Left lung (tissue), 10 donors: Measurements from ENCODE around the gene PLPP4. TPM values are rescaled to one million over a fixed set of nuclear protein-coding genes. Genes with fewer than 3 reads are reported as not detected.
A peak's percentile ranks its signal among the peaks of the same experiment; 100 is the strongest.

Experiments used
- ATAC-seq: fragments of 200-7000 bp; cut with Tn5 transposase; one replicate; pipeline ENCODE4 v1.9.1; 2020; ENCODE audit warnings: moderate library complexity
- DNase-seq, 4 donors: peaks; one replicate each; pipeline ENCODE4 v3.0.0-alpha.2; 2013 to 2020
- H3K27ac ChIP-seq, 2 donors: fragments of 200-600 bp; sonication (generic) in 1 of 2; one replicate each; pipeline versions ENCODE4 v1.5.0 to v1.8.0; 2020 to 2021
- H3K27me3 ChIP-seq, 2 donors: fragments of 200-600 bp; sonication (generic) in 1 of 2; one replicate each; pipeline versions ENCODE4 v1.5.0 to v1.8.0; 2020 to 2021
- H3K36me3 ChIP-seq, 2 donors: fragments of 200-600 bp; sonication (generic) in 1 of 2; one replicate each; pipeline versions ENCODE4 v1.5.0 to v1.8.0; 2020 to 2021
- H3K4me1 ChIP-seq, 2 donors: fragments of 200-600 bp; one replicate each; pipeline ENCODE4 v1.8.0; 2021
- H3K4me3 ChIP-seq, 2 donors: fragments of 200-600 bp; sonication (generic) in 1 of 2; one replicate each; pipeline versions ENCODE4 v1.5.0 to v1.8.0; 2020 to 2021; ENCODE audit warnings: mild to moderate bottlenecking in 1 of 2
- H3K9me3 ChIP-seq, 2 donors: fragments of 200-600 bp; sonication (generic) in 1 of 2; one replicate each; pipeline versions ENCODE4 v1.5.0 to v1.8.0; 2020 to 2021
- intact Hi-C, 2 donors: fragments of 100-400 bp; cut with DNase I; formaldehyde crosslinking; loops; one replicate each; pipeline versions ENCODE4 v1.11.2 to v1.14.2; 2022
- polyA plus RNA-seq, 6 donors: library from polyadenylated mRNA; unstranded; fragments of 120-200 nt; gene quantifications; one replicate each; pipeline ENCODE4 v1.2.1, GENCODE V29; 2013; ENCODE audit not compliant: insufficient read length in 6 of 6
- total RNA-seq, 2 donors: library from RNA; stranded (reverse); fragmentation: NEBNext Ultra II Directional; extraction: Animal tissue kit (Norgen Biotek cat#: 25700); gene quantifications; one replicate each; pipeline ENCODE4 v1.2.1, GENCODE V29; 2021
- TF ChIP-seq, protein P1 (sequence below), 2 donors: fragments of 200-600 bp; sonication (generic) in 1 of 2; IDR thresholded peaks; one replicate each; pipeline versions ENCODE4 v1.5.0 to v1.8.0; 2021; ENCODE audit warnings: antibody characterized with exemption in 2 of 2
- donor health status: DM: no; HTN: yes; CAD: no.
- donor health status: DM: no; HTN: no; CAD: no.

PLPP4 gene
- total and polyA plus RNA-seq, 8 donors: 0.11 to 0.67 TPM; not detected in 6

DNA sequence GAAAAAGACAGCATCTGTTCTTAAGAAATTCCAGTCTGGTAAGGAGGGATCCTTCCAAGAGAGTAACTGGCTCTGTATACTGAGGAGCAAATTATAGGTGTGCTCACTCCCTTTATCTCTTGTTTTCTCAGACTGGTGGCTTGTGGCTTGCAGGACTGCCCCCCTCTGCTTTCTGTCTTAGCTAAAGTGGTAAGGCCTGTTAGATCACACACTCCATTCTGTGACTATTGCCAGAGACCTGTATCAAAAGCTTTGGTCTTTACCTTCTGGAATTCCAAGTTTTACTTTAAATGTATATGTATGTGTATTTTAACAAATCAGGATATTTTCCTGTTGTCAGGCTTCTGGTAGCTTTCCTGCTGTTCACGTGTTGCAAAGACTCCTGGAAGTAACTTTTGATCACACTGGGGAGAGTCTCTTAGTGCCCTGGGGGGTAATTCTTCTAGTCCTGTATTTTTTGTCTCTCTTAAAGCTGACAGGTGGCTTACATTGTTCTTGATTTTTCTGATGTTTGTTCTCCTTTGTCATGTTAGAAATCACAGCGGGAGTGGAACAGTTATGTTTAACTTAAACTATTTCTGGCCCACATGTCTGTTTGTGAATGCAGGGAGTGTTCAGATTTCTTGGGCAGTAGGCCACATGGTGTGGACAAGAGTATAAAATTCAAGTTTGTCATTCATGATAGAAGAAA lies 99.0 kb downstream of the PLPP4 start:
- DNase-seq (peak in 1 of 4 donors; percentile 19), ATAC-seq (no peak)

DNA sequence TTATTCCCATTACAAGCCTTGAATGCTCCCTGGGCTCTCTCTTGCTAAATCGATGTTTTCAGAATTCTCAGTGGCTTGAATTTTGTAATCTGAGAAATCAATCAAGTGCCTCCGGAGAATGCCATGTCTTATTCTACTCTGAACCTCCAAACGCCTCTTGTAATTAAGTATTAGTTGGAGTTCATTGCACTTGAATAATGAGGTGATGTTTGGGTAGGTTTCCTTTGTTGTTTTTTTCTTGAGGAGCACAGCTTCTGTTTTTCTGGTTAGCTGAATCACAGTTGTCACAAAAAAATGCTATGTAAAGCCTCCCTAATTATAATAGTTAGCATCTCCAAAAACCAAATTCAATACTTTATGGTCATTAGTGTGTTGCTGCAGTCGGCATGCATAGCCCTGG lies 100.3 kb downstream of the PLPP4 start:
- no peak for DNase-seq
- no peak overlapping the region for H3K4me3 ChIP-seq
- H3K9me3 ChIP-seq: peaks cover 0 to 18% of the 10 kb centered on the region in 2 donors
- TF ChIP-seq, protein P1, sequence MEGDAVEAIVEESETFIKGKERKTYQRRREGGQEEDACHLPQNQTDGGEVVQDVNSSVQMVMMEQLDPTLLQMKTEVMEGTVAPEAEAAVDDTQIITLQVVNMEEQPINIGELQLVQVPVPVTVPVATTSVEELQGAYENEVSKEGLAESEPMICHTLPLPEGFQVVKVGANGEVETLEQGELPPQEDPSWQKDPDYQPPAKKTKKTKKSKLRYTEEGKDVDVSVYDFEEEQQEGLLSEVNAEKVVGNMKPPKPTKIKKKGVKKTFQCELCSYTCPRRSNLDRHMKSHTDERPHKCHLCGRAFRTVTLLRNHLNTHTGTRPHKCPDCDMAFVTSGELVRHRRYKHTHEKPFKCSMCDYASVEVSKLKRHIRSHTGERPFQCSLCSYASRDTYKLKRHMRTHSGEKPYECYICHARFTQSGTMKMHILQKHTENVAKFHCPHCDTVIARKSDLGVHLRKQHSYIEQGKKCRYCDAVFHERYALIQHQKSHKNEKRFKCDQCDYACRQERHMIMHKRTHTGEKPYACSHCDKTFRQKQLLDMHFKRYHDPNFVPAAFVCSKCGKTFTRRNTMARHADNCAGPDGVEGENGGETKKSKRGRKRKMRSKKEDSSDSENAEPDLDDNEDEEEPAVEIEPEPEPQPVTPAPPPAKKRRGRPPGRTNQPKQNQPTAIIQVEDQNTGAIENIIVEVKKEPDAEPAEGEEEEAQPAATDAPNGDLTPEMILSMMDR (IDR thresholded peaks at IDR 0.05): no peak
- no peaks in the 10 kb centered on the region for H3K36me3 ChIP-seq
- no peaks in the 10 kb centered on the region for H3K4me1 ChIP-seq
- H3K27ac ChIP-seq: no peak overlapping the region
- intact Hi-C loops: no loop called here
- H3K27me3 ChIP-seq: no peaks in the 10 kb centered on the region
- ATAC-seq: no peak

More for the DNA sequence above, 99.0 kb downstream of the PLPP4 start:
- H3K27me3 ChIP-seq: no peaks in the 10 kb centered on the region
- H3K4me3 ChIP-seq: no peak overlapping the region
- no peak overlapping the region for H3K27ac ChIP-seq
- H3K4me1 ChIP-seq: no peaks in the 10 kb centered on the region
- H3K36me3 ChIP-seq: no peaks in the 10 kb centered on the region
- peaks cover 0 to 18% of the 10 kb centered on the region in 2 donors for H3K9me3 ChIP-seq
- TF ChIP-seq, protein P1 (IDR thresholded peaks at IDR 0.05): no peak
- intact Hi-C loops: no loop called here

DNA sequence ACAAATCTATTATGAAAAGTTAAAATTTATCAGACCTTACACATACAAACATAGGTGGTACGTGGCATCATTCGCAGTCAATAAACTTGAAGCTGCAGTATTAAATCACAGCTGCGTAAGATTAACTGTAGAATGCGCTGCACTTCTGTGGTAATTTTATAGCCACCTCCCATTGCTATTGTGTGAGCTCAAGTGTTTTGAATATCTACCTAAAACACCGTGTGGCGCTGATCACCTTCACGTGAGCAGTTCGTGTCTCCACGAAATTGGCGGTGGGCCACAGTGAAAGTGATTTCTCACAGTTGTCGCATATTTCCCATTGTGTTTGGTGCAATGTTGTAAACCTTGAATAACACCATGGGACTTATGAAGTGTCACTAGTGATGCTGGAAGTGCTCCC lies 102.8 kb downstream of the PLPP4 start:
- DNase-seq (no peak), ATAC-seq (no peak)
- intact Hi-C loops: no loop called here
- H3K27me3 ChIP-seq: no peaks in the 10 kb centered on the region
- no peaks in the 10 kb centered on the region for H3K9me3 ChIP-seq
- TF ChIP-seq, protein P1 (IDR thresholded peaks at IDR 0.05): no peak
- H3K27ac ChIP-seq: no peak overlapping the region
- no peaks in the 10 kb centered on the region for H3K4me1 ChIP-seq
- no peak overlapping the region for H3K4me3 ChIP-seq
- no peaks in the 10 kb centered on the region for H3K36me3 ChIP-seq

DNA sequence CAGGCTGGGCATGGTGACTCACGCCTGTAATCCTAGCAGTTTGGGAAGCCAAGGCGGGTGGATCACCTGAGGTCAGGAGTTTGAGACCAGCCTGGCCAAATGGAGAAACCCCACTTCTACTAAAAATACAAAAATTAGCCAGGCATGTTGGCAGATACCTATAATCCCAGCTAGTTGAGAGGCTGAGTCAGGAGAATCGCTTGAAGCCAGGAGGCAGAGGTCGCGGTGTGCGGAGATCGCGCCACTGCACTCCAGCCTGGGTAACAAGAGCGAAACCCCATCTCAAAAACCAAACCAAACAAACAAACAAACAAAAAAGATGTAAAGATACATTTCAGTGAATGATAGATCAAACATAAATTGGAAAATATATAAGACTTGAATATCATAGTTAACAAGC lies 105.9 kb downstream of the PLPP4 start:
- no peak overlapping the region for H3K4me3 ChIP-seq
- no peak for DNase-seq
- ATAC-seq: no peak

DNA sequence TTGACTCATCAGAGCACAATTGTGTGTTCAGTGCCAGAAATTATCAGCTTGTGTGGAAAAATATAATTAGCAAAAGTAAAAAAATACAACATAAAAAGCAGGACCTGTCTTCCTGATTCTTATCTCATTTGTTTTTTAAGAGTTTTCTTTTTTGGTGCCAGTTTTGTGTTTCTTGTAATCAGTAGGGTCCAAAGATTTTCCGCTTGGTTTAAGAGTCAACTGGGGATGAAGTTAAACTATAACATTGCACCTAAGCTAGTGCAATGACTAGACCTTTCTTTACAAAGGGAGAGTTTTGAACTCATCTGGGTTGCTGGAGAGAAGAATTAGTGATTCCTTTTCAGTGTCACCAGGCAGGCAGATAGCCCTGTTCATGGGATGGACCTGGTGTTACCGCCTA lies 113.4 kb downstream of the PLPP4 start:
- TF ChIP-seq, protein P1 (IDR thresholded peaks at IDR 0.05): no peak
- DNase-seq (no peak), ATAC-seq (no peak)
- Histone ChIP-seq H3K9me3 (no peaks in the 10 kb centered on the region), H3K27ac (no peak overlapping the region), H3K4me3 (no peak overlapping the region), H3K27me3 (no peaks in the 10 kb centered on the region), H3K36me3 (no peaks in the 10 kb centered on the region), H3K4me1 (no peaks in the 10 kb centered on the region)
- intact Hi-C loops: no loop called here

More for the DNA sequence above, 105.9 kb downstream of the PLPP4 start:
- no peaks in the 10 kb centered on the region for H3K4me1 ChIP-seq
- TF ChIP-seq, protein P1 (IDR thresholded peaks at IDR 0.05): no peak
- no peaks in the 10 kb centered on the region for H3K36me3 ChIP-seq
- no peaks in the 10 kb centered on the region for H3K27me3 ChIP-seq
- intact Hi-C loops: no loop called here
- no peak overlapping the region for H3K27ac ChIP-seq
- no peaks in the 10 kb centered on the region for H3K9me3 ChIP-seq
